ENCODE measurements around the gene KLF12.

KLF12 gene

GRCh38 chr13:74134777-74135325 lies 647 bp upstream of the KLF12 start:
- peak; percentile 79 for DNase-seq

DNA sequence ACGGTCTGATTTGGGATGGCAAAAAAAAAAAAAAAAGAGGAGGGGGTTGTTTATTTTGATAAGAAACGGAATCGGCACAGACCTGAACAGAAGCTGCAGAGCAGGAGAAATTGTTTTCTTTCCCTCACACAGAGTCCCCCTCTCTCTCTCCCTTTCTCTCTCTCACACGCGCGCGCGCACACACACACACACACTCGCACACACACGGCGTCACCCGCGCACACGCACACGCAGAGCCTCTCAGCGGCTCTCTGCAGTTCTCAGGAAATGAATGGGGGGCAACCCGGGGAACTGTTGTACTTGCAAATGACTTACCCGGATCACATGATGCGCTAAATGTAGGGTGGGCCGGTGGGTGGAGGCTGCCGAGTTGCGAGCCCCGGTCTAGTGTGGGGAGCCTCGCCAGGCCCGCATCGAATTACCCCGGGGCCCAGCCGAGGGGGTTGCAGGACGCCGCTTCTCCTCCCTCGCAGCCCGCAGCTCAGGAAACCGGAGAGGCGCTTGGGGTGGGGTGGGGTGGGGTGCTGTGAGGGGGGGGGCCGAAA lies 475 bp downstream of the KLF12 start:
- peak; percentile 89 for DNase-seq

DNA sequence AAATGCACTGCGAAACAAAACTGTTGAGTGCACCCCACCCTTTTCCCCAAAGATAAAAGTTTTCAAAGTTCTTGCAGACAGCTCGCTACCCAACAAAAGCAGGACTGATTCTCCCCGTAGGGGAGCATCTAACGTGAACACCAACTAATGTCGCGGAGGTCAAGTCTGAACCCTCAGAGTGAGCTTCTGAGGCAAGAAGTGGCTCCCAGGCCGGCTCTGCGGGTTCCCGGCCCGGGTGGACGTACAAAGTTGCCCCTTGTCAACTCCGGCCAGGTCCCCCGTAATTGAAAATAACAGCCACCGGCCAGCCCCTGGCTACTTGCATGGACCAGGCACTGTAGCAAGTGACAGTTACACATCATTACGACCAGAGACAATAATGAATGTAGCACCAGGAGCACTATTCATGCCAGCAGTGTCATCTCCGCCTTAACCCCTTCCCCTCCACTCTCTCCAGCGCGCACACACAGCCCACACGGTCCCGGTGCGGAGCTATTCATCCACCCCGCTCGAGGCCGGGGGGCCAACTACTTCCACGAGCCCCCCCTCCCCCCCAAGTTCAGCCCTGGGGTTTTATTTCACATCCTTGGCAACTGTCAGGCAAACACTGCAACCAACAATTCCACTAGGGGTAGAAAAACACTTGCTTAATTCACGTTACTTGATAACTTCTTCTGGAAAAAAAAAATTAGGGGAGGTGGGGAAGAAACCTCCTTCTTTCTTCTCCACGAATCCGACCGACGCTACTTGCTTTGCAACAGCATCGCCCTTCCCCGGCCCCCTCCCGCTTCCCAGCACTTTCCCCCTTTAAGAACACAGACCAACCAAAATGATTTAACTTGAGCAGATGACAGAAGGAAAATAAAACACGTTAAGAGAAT lies 1.2 kb downstream of the KLF12 start:
- DNase-seq, result peak; percentile 62

- no peak for DNase-seq
These were observed 1.9 kb downstream of the KLF12 start for GRCh38 chr13:74132152-74132775.

- DNase-seq, result no peak
These were observed 3.0 kb downstream of the KLF12 start for GRCh38 chr13:74131227-74131626.

DNA sequence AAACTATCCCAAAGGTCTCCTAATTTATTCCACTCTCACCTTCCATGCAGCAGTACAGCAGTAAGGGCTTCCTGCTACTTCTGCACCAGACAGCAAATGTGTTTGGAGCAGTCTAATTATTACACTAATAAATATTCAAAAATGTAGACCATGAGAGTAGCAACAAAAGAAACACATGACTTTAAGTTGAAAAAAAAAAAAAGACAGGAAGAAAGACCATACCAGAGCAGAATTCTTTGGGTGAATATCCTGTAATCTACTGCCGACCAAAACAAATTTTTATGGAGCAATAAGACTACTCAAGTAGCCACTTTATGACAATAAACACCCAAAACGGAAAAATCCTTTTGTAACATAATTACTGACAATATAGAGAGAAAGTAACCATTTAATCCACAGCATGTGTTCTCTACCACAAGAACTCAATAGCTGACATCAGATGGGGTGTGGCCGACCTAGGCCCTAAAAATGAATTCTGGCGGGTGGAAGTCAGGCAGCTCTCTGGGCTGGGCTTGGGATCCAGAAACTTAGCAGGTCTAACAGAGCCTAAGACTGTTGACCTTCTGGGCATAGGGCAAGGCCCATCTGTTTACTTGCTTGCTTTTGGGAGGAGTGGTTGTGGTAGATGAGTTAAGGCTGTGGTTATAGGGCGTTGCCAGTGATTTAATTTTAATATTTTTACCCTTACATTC lies 4.6 kb downstream of the KLF12 start:
- DNase-seq, result peak; percentile 45

GRCh38 chr13:74128156-74128767 lies 5.9 kb downstream of the KLF12 start:
- DNase-seq, result peak; percentile 56

- no peak for DNase-seq
These were observed 15.9 kb downstream of the KLF12 start for GRCh38 chr13:74118328-74118727.

GRCh38 chr13:74117207-74117705 lies 16.9 kb downstream of the KLF12 start:
- no peak for DNase-seq

DNA sequence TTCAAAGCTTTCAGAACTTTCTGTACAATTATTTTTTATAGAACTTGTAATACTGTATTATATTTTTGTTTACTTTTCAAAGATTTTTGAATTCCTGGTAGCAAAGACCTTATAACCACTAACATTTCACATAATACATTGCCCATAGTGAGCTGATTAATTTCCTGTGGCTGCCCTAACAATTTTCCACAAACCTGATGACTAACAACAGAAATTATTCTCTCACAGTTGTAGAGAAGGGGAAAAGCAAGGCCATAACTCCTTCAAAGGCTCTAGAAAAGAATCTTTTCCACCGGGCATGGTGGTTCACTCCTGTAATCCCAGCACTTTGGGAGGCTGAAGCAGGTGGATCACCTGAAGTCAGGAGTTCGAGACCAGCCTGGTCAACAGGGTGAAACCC lies 19.1 kb downstream of the KLF12 start:
- no peak for DNase-seq

DNA sequence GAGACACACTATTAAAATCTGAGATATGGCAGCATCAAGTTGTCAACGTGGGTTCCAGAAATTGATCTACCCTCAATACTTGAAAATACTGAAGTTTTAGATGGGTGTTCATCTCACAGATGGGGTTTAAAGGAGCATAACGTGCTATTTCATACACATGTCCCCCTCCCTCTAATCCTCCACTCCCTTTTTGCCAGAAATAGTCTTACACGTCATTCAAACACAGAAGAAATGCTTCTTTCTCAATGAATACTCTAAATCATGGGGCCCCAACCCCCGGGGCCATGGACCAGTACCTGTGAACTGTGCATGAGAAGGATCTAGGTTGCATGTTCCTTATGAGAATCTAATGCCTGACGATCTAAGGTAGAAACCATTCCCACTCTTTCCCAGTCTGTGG lies 19.6 kb downstream of the KLF12 start:
- DNase-seq, result no peak

DNA sequence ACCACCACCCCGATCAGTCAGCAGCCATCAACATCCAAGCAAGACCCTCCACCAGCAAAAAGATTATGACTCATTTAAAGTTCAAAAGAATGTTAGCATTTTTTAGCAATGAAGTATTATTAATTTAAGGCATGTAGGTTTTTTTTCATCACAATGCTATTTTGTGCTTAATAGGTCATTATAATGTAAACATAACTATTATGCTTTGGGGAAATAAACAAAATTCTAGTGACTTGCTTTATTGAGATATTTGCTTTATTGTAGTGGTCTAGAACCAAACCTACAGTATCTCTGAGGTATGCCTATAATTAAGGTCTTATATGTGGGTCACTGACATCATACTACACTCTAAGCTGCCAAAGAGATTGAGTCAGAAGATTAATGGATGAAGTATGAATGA lies 20.0 kb downstream of the KLF12 start:
- DNase-seq, result no peak

DNA sequence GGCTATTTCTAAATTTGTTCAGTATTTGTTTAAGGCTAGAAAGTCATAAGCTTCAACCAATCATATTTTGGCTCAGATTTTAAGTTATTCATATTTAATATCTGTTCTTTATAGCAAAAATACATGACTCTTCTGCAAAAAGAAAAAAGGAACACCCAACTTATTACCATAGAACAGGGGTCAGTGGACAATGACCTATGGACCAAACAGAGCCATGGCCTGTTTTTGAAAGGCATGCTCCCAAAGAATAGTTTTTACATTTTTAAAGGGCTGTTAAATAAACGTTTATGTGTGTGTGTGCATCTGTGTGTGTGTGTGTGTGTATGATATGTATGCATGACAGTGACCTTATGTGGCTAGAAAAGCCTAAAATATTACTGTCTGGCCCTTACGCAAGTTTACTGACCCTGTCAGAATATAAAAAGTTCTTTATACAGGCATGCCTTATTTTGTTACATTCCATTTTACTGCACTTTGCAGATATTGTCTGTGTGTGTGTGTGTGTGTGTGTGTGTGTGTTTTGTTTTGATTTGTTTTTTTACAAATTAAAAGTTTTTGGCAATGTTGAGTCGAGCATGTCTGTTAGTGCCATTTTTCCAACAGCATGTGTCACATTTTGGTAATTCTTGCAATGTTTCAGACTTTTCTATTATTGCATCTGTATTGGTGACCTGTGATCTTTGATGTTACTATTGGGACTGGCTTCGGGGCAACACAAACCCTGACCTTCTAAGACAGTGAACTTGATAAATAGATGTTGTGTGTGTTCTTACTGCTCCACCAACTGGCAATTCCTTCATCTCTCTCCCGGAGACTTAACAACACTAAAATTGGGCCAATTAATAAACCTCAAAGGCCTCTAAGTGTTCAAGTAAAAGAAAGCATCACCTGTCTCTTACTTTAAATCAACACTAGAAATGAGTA lies 22.0 kb downstream of the KLF12 start:
- DNase-seq, result no peak

GRCh38 chr13:74111399-74111798 lies 22.8 kb downstream of the KLF12 start:
- no peak for DNase-seq

- DNase-seq, result no peak
These were observed 24.2 kb downstream of the KLF12 start for GRCh38 chr13:74110053-74110452.

- DNase-seq, result no peak
These were observed 26.6 kb downstream of the KLF12 start for GRCh38 chr13:74107598-74107997.

DNA sequence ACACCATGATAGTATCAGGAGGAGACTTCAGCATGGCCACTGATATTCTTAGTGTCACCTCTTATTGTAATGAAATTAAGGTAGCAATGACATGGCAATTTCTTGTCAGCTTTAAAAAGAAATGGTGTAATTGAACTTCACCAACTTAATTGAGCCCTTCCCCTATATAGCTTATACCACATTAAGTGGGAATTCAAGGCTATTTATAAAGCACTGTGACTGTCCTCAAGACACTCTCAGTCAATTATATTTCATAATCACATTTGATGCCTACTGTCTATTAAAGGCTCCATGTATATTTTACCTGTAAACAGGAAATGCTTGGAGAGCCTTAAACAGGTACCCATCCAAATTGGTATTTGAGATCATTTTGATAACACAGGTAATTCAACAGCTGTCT lies 28.3 kb downstream of the KLF12 start:
- no peak for DNase-seq

DNA sequence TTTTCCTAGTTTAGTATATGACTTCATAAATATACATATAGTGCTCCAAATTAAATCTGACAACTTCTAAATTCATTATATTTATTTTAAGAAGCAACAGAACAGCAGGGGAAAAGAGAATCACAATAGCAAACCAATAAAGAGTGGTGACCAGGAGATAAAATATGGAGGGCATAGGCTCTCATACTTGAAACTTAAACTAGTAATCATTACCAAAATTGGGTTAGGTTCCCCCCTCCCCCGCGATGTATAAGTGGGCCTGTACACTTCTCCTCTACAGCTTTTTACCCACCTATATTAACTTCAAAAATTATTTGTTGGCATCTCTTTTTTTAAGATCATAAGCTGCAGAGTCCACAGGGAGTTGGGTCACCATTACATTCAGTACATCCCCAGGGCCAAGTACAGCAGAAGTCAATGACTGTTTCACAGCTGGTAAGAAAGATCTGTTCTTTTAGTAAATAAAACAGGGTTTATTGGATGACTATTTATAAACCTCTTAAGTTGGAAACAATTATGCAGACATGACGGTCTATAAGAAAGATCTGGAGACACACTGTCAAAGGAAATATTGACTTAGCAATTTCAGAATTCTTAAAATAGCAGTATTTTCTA lies 29.4 kb downstream of the KLF12 start:
- DNase-seq, result no peak

- no peak for DNase-seq
These were observed 30.1 kb downstream of the KLF12 start for GRCh38 chr13:74103970-74104555.

DNA sequence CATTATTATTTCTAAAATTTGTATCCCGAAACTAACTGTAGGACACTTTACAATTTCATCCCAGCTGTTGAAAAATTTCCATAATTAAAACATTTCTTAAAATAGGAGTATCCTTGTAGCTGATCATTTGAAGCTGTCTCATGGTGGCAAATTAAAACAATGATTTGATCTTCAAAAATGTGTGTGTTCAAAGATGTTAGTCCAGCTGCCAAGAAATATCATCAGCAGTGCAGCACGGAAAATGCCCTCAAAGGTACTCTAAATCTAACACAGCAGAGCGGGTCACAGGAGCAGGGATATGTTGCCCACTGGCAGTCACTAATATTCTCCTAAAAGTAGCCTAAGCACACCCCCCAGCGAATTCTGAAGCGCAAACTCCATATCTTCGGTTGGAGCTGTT lies 31.0 kb downstream of the KLF12 start:
- no peak for DNase-seq

- DNase-seq, result no peak
These were observed 31.5 kb downstream of the KLF12 start for GRCh38 chr13:74102691-74103090.

Data from stimulated activated CD8-positive, alpha-beta memory T cell treated with anti-CD3 and anti-CD28 coated beads, Interleukin-4, amount 100 ng/mL, for 48 hours (primary cell).